ENCODE measurements around the gene GTF3C4.

GTF3C4 gene, protein sequence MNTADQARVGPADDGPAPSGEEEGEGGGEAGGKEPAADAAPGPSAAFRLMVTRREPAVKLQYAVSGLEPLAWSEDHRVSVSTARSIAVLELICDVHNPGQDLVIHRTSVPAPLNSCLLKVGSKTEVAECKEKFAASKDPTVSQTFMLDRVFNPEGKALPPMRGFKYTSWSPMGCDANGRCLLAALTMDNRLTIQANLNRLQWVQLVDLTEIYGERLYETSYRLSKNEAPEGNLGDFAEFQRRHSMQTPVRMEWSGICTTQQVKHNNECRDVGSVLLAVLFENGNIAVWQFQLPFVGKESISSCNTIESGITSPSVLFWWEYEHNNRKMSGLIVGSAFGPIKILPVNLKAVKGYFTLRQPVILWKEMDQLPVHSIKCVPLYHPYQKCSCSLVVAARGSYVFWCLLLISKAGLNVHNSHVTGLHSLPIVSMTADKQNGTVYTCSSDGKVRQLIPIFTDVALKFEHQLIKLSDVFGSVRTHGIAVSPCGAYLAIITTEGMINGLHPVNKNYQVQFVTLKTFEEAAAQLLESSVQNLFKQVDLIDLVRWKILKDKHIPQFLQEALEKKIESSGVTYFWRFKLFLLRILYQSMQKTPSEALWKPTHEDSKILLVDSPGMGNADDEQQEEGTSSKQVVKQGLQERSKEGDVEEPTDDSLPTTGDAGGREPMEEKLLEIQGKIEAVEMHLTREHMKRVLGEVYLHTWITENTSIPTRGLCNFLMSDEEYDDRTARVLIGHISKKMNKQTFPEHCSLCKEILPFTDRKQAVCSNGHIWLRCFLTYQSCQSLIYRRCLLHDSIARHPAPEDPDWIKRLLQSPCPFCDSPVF

DNA sequence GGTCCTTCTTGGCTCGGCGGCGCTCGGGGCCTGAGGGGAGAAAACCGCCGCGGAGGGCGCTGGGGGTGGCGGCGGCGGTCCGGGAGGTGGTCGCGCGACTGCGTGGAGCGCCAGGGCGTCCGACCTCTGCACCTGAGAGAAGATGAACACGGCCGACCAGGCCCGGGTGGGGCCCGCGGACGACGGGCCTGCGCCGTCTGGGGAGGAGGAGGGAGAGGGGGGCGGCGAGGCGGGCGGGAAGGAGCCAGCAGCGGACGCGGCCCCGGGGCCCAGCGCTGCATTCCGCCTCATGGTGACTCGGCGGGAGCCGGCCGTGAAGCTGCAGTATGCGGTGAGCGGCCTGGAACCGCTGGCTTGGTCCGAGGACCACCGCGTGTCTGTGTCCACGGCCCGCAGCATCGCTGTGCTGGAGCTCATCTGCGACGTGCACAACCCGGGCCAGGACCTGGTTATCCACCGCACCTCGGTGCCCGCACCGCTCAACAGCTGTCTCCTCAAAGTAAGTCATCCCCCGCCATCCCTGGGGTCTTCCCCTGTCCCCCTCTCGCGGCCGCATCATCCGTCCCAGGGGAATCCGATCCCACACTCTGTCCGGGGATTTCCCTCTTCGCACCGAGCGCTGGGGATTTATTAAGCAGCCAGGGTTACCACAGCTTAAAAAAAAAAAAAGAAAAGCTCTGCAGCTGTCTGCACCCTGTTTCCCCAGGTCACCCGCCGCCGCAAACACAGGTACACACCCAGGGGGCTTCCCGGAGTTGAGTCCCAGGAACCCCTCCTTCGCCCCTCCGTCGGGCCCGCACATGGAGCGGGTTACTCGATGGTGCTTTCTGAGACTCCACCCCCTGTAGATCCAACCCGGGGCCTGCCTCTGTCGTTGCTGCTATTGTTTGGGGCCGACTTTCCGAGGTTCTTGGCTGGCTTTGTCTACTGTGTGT lies at the start of gene GTF3C4:
Gene GTF3C4 (plus strand): TSS at position 8 of the 935 bp plus-strand sequence. CDS start 135 bp downstream, at position 143.
- DNase-seq: peak; percentile 60

DNA sequence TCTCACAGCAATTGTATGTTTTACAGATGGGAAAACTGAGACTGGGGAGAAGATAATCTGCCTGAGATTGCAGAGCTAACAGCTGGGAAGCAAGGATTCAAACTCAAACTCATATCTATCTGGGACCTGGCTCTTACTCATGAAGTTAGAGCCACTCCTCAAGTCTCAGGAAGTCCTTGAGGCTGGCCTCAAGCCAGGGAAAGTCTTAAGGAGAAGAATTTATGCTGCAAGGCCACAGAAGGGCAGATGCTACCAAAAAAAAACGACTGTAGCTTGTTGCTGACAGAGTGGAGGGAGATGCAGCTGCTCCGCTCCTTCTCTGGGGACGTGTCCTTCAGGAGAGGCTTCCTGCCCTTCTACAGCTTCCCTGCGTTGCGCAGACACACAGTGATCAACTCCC lies 48.1 kb upstream of the GTF3C4 start:
- no peak for DNase-seq

DNA sequence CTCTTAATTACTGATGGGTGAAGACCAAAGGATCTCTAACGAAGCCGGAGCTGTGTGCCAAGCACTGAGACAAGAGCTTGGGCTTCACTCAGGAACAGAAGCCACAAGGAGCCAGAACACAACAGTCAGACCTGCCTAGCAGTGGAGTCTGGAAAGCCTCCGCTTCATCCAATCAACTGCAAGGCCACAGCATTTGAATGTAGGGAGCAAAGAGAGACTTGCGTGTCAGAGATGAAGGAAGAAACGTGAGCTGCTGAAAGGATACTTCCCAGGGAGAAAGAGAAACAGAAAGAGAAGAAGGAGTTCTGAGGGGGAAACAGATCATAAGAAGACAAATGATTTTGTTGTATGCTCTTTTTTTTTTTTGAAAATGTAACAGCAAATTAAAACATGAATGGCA lies 44.0 kb upstream of the GTF3C4 start:
- no peak for DNase-seq

DNA sequence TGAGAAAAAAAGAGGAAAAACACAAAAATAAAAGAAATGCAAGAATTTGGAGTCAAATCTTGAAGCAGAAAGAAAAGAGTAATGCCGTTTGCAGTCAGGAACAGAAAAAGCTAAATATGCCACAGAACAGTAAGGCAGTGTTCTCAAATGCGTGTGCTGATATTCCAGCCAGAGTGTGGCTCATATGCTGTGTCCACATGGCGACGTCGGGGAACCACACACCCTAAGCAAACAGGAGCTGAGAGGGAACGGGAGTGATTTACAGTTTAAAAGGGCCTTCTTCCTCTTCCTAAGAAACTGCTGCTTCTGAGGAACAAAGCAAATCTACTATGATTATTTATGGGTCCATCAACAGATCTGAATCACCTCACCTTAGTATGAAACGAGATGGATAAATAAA lies 43.2 kb upstream of the GTF3C4 start:
- DNase-seq: no peak

DNA sequence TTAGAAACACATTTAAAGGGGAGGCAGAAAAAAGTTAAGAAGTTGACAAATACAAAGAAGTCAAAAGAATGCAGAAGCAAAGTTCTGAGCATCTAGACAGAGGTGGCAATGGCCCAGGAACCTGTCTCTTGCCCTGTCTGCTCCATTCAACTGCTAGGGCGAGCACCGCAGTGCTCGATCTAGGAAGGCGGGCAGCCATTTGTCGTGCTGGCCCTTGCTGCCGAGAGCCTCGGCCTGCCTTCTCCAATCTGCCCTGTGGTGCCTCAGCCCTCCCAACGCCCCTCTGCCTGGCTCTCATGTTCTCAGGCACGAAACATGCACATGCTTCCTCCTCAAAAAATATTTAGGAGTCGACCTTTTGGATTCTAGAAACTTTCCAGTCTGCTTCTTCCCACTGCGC lies 42.7 kb upstream of the GTF3C4 start:
- no peak for DNase-seq

DNA sequence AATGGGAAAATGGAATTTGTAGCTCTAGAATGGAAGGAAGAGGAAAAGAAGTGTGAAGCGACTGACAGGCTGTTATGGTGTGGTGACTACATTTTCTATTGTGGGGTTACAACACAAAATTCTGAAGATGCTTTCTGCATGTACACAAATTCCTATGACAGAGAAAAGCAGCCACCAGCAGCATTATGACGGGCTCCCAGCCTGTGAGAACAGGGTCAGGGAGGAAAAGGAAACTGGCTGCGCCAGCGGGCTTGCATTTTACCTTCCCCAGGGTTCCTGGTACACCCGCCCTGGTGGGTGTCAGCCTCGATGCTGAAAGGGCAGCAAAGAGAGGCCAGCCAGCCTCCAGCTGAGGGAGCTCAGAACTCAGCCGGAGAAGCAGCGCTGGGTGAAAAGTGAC lies 41.5 kb upstream of the GTF3C4 start:
- no peak for DNase-seq

DNA sequence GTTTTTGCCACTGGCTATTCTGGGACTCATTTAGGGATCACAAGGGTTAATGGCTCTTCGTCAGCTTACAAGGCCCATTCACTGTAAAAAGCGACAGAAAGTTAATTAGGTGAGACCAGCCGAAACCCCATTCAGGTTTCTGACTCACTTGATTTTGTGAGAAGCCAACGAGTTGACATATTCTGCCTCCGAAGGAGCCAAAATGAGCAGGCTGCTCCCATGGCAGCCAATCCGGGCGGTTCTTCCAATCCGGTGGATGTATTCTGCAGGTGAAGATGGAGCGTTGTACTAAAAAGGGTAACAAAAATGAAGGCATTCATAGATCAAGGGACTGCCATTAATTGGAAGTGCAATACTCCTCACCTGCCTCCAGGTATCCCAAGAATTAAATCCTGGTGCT lies 40.1 kb upstream of the GTF3C4 start:
- DNase-seq: no peak

DNA sequence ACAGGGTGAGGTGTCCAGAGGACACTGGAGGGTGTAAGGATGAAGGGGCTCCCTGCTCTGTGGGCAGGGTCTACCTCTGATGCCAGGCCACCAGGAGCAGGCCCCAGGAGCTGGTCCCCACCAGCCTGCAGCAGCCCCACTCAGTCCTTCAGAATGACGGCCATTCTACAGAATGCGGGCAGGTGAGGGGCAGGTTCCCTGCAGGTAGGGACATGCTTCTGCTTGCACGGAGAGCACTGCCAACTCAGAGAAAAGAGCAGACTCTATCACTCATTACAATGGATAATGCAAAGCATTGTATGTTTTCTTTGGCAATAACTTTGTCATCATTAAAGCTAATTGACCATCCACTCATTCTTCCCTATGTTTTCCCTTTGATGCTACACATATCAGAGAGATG lies 39.5 kb upstream of the GTF3C4 start:
- DNase-seq: no peak

DNA sequence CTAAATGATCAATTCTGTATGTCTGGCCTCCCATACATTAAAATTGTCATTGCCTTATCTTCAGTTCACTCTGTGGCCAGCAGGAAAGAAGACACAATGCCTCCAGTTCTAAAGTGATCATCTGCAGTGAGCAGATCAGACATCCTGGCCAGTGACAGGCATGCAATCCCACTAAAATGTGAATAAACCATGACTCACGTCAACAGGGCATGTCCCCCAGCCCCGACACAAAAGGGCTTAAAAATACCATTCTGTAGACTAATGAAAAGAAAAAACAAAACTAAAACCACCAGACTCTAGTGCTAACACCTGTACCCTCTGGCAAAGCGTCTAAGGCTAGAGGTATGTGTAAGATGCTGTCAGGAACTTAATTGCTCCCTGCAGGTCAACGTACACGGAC lies 39.0 kb upstream of the GTF3C4 start:
- DNase-seq: no peak

DNA sequence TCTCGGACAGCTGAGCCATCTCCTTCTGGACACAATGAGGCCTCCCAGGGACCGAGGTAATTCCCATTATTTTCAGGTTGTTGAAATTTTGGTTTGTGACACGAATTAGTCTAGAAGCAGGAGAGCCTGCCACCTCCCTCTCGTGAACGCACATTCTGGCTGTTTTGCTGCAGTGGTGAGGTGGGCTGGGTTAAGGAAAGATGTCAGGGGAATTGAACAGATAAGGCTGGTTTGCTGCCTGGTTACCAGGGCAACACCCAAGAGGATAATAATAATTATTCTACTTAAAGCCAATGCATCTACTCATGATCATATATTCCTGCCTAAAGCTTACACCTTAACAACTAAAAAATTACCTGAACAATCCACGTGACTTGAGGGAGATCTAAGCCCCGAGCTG lies 38.6 kb upstream of the GTF3C4 start:
- DNase-seq: no peak

DNA sequence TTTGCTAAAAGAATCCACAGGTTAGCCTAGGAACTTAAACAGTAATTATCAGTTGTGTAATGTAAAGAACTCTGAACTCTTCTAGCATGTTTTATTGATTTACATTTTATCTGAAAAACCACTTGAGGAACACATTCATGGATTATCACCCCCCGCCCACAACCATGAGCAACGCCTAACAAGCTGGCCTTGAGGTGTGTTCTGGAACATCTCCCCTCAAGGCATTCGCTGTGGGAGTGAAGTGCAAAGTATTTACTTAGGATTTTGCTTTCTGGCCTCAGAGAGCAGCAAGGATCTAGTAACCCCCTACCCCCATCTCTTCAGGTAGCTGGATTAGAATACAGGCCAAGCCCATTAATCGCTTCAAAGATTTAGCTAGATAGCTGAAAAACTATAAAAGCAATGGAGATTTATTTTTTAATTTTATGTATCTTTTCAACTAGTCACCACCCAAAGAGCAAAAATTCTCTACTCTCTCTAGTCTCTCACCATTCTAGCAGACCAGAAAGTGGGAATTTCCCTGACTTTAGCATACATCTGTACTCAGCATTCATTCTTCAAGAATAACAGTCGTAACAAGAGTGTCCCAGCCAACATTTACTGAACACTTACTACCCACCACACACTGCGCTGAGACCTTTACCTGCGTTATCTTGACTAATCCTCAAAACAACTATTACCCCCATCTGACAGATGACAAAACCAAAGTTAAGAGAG lies 37.7 kb upstream of the GTF3C4 start:
- DNase-seq: no peak

DNA sequence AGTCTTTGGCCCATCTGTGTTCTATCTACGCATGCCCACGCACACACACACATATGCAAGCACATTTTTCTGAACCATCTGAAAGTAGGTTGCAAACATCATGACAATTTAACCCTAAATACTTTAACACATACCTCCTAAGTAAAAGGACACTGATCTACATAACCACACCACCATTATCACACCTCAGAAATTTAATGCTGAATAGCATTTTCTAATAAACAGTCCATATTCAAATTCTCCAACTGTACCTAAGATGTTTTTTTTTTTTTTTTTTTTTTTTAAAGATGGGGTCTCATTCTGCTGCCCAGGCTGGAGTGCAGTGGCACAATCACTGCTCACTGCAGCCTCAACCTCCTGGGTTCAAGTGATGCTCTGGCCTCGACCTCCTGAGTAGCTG lies 35.9 kb upstream of the GTF3C4 start:
- DNase-seq: no peak

DNA sequence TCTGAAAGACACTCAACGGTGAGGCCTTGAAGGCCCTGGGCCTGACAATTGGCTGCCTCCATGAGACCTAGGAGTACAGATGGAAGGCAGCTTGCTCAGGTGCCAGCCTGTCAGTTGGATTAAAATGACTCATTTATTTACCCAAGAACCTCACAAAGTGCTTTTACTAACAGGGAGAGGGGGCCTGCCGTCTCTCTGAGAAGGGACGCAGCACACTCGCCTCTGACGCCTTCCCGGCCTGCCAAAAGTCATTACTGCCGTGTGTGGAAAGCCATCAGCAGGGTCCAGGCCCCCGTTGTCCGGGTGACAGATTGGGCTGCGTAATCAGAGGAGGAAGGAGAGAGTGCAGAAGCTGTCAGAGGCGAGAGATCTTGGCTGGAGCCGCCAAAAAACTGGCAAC lies 32.9 kb upstream of the GTF3C4 start:
- no peak for DNase-seq

DNA sequence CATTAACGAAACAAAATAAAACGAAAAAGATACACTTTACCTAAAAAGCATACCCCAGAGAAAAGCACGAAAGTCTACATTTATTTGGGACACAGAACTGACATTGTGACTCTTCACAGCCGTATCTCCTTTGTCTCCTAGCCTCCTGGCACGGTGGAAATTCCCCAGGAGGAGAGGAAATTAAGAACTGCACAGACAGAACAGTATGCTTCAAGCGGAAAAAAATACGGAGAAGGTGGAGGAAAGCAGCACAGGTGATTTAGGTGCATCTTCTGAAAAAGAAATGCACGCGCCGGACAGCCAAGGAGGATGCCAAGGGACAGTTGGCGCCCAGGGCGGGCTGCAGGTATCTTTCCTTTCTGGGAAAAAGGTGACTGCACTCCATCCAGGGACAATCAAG lies 32.5 kb upstream of the GTF3C4 start:
- no peak for DNase-seq

DNA sequence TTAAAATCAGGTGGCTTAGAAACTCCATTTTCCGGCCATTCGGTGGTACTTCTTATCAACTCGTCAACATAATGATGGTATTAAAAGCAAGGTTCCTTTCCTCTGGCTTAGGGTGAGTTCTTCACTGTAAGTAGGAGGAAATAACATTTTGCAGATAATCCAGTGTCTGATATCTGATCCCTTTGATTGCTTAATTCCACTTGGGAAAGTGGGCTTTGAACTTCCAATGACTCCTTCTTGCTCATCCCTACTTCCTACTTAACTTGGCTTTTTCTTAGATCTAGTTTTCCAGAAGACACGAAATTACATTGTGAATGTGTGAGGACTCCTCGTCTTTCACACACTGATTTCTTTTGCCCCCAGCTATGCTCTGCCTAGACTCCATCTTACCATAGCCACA lies 32.0 kb upstream of the GTF3C4 start:
- DNase-seq: no peak

DNA sequence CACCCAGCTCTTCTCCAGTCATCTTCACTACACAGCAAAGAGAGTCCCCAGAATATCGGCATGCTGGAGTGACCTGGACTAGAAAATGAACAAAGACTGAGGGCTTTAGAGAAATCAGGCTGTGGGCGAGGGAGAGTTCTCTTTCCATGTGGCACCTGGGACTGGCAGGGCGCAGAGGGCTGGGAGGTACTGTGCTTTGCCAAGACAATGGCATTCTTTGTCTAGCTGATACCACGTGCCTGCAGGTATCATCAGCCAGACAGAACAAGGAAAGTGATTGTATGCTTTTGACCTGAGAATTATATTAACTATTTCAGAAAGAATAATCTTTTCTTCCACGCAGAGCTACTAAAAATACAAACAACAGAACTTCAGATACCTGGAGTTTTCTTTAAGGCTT lies 30.9 kb upstream of the GTF3C4 start:
- DNase-seq: no peak

DNA sequence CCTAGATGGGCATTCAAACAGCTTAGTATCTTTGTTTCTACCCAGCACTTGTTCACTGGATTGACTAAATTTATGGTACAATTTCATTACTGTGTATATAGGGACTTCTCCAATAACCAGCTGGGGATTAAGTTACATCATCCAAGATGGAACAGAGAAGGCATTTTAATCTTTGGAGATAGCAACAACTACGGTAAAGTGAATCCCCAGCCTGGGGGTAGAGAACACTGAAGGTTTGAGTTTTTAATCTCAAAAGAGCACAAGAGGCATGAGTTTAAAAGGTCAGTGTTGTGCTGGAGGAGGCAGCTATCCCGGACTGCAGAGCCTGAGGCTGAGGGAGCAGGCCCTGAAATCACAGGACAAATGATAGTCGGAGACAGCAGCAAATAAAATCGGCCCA lies 29.0 kb upstream of the GTF3C4 start:
- no peak for DNase-seq

DNA sequence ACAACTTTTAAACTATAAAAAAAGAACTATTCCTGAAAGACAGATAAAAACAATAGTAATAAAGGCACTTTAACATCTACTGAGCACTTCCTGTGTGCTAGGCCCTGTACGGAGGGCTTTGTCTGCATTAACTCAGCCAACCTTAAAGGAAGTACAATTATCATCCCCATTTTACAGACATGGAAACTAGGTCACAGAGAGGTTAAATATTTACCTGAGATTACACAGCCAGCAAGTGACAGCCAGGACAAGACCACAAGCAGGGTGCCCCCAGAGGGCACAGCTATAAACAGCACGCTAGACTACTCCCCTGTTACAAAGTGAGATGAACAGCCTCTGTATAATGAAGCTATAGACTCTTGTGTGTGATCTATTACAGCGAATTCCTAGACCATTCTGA lies 26.0 kb upstream of the GTF3C4 start:
- no peak for DNase-seq

DNA sequence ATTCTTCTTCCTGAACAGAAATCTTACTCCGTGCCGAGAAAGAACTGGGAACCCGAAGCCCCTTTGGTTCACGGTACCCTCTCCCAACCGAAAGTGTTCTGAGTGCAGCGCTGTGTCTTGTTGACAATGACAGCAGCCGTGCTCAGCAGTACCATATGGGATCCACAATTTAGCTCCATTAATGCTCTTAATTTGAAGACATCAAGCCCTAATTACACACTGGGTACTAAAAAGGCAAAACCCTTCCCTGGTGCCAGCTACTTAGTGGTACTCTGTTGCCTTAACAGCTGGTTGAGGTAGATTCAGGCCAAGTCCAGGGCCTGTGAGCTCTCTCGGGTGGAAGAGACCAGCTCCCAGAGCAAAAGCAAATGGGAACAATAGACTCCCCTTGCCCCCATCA lies 25.0 kb upstream of the GTF3C4 start:
- DNase-seq: no peak

DNA sequence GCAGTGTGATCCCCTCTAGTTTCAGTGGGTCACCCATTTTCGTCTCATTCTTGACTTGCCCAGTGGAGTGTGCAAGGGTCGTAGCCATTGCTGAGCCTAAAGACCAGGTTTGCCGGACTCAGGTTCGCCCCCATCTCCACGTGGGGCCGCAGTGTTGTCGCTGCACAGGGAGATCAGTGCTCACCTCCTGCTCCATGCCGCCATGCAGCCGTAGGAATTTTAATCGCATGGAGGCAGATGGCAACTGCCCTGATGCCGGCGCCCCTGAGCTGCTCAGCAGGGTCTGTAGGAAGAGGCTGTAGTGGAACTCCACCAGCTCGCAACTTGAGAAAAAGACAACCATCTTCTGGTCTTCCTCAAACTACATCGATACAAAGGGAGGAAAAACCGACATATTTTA lies 24.6 kb upstream of the GTF3C4 start:
- no peak for DNase-seq

DNA sequence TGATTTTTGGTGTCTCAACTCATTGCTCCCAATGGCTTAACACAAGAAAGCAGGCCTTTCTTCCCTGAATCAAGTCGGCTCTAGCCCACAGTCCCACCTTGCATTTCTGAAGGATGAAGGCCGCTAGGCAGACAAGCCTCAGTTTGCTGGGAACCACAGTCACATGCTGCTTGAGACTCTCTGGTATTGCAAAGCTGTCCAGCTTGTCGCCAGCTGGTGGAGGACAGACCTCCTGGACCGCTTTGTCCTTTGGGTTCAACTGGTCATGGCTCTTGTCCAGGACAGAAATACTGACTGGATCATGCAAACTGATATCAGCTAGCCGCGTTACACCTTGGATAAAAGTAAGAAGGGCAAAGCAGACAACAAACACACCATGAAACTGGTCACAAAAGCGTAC lies 23.5 kb upstream of the GTF3C4 start:
- DNase-seq: no peak

DNA sequence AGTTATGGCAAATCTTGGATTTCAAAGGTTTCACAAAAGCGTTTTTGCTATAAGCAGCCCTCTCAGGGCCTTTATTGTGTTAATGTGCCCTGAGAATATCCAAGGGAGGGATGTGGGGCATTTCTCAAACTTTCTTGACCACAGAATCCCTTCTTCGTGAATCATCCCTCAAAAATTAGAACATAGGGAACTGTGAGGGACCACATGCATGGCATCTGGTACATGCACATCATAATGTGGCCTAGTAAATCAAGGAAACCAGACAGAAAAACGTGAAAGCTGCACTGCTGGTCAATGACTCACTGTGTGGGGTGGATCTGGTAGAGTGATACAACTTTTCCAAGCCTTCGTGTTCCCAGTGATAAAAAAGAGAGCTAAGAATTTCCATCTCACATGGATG lies 22.9 kb upstream of the GTF3C4 start:
- no peak for DNase-seq

DNA sequence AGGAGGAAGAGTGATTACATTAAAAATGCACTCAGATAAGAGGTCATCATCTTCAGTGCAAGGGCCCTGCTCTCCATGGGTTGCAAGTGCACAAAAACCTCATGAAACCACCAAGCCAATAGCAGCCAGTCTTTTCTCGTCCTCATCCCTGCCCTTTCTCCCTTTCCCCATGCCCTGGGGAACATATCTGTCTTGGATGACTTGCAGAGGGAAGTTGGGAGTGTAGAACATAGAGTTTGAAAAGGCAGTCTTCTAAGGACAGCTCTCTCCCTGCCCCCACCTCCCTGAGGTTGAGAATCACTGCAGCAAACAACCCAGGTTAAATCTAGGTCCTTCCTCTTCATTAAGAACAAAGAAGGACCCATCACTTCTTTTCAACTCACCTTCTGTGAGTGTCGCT lies 22.5 kb upstream of the GTF3C4 start:
- DNase-seq: no peak

Data from stimulated activated CD8-positive, alpha-beta memory T cell treated with anti-CD3 and anti-CD28 coated beads, Interleukin-4, amount 100 ng/mL, for 48 hours (primary cell).